GM21360 (cell line): Measurements from ENCODE around the gene CAMK1D.
"Not testable (repeated sequence)": the region's sequence is repeated elsewhere in the genome, so short reads cannot be mapped to it uniquely, and the experiment has no call there.

ENCODE experiments used
- ATAC-seq: cut with Tn5 transposase; IDR thresholded peaks from one replicate; pipeline ENCODE4 v1.9.1; 2021; ENCODE audit warnings: mild to moderate bottlenecking, moderate library complexity; ENCODE audit not compliant: unreplicated experiment

The CAMK1D gene

GRCh38 chr10:12801214-12802087 is 452.1 kb downstream of the CAMK1D start:
- no peak for ATAC-seq

DNA sequence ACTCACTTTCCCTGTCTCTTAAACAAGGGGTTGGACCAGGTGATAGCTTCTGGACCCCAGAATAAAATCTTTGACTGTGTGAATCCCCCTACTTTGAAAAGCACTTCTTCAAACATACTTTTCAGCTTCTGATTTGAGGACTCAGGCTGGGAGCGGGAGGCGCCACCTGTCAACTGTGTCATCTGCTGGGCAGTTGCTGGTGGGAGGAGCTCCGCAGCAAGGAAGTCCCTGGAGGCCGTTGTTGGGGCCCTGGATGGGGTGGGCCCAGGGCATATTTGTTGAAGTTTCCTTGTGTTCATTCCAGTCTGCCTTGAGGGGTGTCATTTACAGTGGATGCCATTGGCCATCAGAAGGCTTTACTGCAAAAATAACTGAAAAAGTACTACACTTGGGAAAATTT is 454.4 kb downstream of the CAMK1D start:
- ATAC-seq: no peak

- ATAC-seq: no peak
These were observed 457.1 kb downstream of the CAMK1D start for GRCh38 chr10:12806228-12807095.

DNA sequence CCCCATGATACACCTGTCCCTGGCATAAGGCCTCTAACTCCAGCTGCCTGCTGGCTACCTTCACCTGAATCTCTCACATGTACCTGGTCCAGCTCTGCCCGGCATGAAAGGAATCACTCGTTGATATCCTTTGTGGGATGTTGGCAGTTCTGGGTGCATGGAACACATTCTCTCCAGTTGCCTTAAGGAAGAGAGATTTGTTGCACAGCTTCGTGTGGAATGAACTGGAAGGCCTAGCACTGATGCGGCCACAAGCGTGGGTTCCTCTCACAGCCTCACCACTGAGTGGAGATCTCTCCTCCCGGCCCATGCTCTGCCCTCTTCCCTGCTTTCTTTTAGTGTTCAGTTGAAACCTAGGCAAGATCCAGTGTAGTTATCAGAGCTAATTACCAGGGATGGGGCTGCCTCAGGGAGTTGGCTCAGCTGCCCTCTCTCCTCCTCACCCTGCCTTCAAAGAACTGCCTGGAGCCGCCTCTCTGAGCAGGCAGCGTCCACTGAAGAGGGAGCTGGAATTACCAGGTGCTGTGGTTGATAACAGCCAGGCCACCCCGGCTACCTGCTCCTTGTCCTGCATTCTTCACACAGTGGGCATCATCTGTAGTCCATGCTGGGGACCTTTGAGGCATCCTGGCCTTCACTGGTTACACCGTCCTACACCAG is 457.9 kb downstream of the CAMK1D start:
- no peak for ATAC-seq

- ATAC-seq: no peak
These were observed 458.8 kb downstream of the CAMK1D start for GRCh38 chr10:12808014-12808613.

DNA sequence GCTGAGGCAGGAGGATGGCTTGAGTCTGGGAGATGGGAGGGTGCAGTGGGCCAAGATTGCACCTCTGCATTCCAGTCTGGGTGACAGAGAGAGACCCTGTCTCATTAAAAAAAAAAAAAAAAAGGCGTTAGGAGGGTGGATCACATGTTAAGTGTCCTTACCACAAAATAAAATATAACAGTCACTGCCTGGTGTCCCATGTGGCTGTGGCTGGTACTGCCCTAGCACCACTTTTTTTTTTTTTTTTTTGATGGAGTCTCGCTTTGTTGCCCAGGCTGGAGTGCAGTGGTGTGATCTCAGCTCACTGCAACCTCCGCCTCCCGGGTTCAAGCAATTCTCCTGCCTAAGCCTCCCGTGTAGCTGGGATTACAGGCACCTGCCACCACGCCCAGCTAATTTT is 460.7 kb downstream of the CAMK1D start:
- not testable (repeated sequence) for ATAC-seq

DNA sequence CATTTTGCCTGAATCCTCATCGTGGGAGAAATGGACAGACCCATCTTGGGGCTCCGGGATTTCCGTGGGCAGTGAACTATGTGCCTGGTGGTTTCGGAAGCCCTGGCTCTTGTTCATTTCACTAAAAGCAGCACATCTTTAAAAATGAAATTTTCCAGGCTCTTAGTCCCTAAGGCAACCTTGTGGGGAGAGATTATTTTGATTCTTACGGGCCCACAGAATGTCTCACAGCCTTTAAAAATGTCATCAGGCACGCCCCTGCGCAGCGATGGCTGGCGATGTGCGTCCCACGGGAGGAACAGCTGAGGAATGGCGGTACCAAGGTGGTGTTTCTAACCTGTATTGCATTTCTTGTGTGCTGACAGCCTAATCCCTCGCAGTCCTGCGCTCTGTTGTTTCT is 462.5 kb downstream of the CAMK1D start:
- no peak for ATAC-seq

DNA sequence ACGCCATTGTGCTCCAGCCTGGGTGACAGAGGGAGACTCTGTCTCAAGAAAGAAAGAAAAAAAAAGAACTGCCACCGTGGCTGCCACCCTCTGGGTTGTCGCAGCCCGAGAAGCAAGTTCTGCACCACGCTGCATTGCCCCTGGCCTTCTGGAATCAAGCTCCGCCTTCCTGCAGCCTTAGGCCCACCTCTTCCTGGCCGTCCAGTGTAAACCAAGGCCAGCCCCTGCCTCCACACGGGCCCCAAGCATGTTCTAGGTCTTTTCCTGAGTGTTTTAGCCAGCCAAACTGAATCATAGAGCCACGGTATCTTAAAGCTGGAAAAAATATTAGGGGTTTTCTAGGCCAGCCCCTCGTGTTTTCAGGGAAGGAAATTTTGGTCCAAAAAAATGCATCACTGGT is 463.2 kb downstream of the CAMK1D start:
- ATAC-seq: no peak

DNA sequence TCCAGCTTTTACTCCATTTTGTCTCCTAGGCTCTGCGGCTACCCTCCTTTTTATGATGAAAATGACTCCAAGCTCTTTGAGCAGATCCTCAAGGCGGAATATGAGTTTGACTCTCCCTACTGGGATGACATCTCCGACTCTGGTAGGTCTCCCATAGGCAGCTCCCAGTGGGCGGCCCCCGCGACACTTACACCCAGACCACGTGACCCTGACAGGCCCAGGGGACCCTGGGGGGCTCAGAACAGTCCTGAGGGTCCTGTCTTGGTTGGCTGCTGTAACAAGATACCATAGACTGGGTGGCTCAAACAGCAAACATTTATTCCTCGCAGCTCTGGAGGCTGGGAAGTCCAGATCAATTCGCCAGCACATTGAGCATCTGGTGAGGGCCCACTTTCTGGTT is 464.8 kb downstream of the CAMK1D start:
- ATAC-seq: no peak

DNA sequence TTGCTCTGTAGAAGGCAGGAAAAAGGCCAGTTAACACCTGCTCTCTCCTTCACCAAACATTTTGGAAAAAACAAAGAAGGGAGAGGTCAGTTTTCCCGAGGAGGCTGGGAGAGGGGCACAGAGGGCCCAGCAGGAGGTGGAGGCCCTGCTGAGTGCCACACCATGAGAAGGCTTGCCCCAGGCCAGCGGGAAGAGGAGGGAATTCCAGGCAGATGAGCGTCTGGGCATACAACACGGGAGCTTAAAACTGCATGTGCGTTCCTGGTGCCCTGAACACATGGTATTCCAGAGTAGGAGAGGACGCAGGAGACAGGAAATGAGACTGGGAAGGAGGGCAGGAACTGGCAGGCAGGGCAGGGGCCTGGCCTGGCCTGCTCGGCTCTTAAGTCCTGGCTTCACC is 469.7 kb downstream of the CAMK1D start:
- no peak for ATAC-seq

DNA sequence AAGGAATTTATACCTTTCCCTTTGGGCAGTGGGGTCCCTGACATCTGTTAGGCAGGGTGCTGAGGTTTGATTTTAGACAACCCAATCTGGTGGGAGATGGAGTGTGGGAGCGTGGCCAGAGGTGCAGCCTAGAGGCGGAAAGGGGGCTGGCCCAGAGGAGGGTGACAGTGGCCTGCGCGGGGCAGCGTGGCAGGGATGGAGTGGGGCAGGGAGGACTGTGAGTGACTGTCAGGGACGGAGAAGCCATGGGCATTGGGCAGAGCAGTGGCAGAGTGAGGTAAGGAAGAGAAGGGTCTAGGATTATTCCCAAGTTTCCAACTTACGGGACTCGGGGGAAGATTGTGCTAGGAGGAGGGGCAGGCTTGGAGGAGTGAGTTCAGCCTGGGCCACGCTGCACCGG is 470.3 kb downstream of the CAMK1D start:
- ATAC-seq: no peak

DNA sequence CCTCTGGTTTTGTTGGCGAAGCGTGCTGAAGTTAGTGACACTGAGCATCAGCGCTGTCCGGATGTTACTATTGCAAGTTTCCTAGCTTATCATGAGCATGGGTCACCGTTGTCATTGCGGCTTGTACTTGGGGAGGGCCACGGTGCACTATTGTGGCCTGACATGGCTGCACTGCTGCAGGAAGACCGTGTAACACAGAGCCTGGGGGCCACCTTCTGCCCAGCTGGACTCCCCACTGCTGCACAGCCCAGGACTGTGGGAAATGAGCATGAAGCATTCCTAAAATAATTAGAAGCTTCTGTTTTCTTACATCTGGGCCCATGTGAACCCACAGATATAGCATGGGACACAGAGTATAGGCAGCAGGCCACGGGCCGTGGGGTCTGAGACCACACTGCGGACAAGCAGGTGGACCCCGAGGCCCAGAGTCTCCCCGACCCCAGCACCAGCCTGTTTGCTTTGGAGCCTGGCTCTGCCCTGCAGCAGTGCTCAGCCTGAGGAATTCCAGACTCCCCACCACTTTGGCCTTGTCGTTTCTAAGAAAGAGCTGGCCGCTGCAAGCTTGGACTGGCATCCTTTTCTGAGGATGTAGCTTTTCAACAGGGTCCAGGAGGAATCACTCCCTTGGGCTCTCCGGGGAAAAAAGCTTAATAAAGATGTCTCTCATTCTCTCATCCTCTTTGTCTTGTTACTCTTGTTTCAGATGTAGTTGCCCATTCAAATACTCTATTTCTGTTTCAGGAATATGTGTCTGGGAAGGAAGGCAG is 473.0 kb downstream of the CAMK1D start:
- no peak for ATAC-seq

- ATAC-seq: no peak
These were observed 473.5 kb downstream of the CAMK1D start for GRCh38 chr10:12822893-12823170.

DNA sequence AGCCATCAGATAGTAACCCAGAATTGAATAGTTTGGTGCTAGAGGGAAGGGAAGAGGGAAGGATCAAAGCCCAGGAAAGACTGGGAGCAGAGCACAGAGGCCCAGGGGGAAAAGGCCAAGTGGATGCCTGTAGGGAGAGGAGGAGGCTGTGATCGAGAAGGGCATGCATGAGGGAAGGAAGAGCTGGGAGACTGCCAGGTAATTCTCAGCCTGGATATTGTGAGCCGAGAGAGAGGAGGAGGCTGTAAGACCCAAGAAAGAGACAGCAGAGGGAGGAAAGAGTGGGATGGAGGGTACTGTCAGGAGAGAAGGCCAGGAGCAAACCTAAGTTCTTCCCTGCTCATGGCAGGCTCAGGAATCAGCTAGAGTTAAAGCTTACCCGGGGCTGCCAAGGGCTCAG is 474.0 kb downstream of the CAMK1D start:
- no peak for ATAC-seq

DNA sequence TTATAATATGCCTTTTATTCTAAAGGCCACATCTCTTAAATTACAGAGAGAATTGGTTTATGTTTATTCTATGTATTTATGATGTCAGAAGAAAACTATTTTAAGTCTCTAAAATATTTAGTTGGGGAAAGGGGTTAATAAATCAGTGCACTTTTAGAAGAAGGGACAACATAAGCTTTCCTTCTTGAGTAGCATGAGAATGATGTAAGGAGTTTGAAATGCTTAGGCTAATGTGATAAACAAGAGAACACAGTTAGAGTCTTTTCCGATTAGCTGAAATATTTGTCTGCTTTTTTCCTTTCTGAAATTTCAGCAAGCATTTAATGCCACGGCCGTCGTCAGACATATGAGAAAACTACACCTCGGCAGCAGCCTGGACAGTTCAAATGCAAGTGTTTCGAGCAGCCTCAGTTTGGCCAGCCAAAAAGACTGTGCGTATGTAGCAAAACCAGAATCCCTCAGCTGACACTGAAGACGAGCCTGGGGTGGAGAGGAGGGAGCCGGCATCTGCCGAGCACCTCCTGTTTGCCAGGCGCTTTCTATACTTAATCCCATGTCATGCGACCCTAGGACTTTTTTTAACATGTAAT is 476.0 kb downstream of the CAMK1D start:
- no peak for ATAC-seq

DNA sequence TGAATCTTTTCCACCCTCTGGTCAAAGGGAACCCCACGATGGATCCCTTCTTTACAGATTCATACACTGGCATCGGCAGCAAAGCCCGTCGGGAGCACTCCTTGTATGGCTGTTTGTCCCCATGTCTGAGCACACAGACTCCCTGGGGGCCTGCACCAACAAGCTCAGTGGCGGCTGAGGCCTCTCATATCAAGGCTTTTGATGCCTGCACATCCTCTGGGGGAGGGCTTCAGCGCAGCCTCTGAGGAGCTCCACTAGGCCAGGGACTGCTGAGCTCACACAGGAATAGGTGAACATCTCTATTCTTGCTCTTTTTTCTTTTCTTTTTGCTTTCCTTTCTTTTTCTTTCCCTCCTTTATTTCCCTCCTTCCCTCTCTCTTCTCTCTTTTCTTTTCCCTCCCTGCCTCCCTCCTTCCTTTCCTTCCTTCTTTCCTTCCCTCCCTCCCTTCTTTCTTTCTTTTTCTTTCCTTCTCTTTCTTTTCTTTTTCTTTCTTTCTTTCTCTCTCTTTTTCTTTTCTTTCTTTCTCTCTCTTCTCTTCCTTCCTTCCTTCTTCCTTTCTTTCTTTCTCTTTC is 477.5 kb downstream of the CAMK1D start:
- no peak for ATAC-seq

DNA sequence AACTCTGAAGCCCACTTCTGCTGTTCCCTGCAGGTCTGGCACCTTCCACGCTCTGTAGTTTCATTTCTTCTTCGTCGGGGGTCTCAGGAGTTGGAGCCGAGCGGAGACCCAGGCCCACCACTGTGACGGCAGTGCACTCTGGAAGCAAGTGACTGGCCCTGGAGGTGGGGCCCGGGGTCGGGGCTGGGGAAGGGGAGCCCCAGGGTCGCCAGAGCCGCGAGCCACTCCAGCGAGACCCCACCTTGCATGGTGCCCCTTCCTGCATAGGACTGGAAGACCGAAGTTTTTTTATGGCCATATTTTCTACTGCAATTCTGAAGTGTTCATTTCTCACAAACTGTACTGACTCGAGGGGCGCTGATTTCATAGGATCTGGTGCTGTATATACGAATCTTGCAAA is 479.4 kb downstream of the CAMK1D start:
- no peak for ATAC-seq

DNA sequence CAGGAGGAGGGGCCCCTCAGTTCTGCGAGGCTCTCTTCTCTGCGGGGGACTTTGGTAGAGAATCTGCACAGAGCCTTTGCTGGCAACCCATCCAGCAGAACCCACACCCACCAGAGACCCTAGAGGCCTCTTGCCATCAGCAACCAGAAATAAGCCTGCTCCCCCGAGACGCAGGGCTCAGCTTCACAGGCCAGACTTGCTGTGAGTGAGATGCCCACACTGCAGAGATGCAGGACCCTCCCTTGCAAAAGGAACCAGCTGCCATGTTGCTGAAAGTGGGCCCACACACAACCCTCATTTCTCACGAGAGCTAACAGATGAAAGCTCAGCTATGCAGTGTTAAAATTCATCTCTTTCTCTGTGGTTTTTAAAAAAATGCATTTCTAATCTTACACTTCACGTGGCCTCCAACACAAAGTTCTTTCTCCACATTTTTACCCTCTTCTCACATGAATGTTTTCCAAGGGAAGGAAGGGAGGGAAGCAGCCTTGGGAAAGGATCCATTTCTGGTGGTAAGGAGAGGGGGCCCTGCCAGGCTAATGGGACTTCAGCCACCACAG is 480.6 kb downstream of the CAMK1D start:
- no peak for ATAC-seq

DNA sequence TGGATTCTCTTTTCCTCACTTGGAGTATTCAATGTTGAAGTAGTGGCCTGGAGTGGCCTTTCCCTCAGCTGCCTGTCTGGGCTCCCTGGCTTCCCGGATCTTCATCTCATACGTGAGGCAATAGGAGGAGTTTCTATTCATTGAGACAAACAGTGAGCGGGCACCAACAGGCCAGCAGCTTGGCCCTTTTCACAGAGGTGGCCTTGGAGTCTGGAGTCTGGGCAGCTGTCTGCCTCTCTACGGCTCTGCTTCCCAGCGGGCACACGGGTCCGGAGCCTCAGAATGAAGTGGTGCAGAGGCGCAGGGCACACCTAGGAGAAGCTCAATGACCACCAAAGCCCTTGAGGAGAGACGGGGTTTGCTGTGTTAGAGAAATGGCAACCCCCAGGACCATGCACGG is 482.7 kb downstream of the CAMK1D start:
- no peak for ATAC-seq

- ATAC-seq: no peak
These were observed 484.1 kb downstream of the CAMK1D start for GRCh38 chr10:12833451-12833850.
